Testis (tissue), 2 donors: ENCODE results near the gene SMIM22.

Experiments used
- CTCF ChIP-seq, 3 experiments: fragments of 450-650 bp in 2 of 3; fragments of 200-600 bp in 1 of 3; sonication (generic) in 1 of 3; IDR thresholded peaks; one replicate each; pipeline ENCODE4 v1.5.1; 2016 to 2019; ENCODE audit warnings: antibody characterized with exemption in 3 of 3, mild to moderate bottlenecking in 2 of 3, moderate library complexity in 1 of 3
- POLR2A ChIP-seq: fragments of 450-650 bp; IDR thresholded peaks from one replicate; pipeline ENCODE4 v1.6.1; 2017; ENCODE audit warnings: antibody characterized with exemption, mild to moderate bottlenecking, moderate library complexity

GRCh38 chr16:4840984-4841383 is 45.8 kb downstream of the SMIM22 start:
- TF ChIP-seq CTCF (IDR thresholded peaks at IDR 0.05): no peak
- TF ChIP-seq POLR2A: no peak
